ENCODE results near the gene SORCS2.

DNA sequence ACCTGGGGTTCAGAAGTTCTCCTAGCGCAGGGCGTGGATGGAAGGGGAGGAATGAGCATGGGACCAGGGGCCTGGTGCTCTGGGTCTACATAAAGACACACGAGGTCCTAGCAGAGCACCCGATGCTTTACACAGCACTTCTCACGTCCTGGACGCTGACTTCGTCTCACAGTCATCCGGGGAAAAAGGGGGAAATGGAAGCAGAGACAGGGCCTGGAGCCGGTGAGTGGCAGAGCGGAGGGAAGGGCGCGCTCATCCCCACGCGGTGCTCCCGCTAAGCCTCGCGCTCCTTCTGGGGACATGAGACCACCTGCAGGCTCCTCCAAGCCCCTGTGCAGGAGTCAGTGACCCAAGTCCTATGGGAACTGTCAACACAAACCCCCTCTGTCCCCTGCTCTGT lies 589.7 kb downstream of the SORCS2 start:
- TF ChIP-seq, protein P1, sequence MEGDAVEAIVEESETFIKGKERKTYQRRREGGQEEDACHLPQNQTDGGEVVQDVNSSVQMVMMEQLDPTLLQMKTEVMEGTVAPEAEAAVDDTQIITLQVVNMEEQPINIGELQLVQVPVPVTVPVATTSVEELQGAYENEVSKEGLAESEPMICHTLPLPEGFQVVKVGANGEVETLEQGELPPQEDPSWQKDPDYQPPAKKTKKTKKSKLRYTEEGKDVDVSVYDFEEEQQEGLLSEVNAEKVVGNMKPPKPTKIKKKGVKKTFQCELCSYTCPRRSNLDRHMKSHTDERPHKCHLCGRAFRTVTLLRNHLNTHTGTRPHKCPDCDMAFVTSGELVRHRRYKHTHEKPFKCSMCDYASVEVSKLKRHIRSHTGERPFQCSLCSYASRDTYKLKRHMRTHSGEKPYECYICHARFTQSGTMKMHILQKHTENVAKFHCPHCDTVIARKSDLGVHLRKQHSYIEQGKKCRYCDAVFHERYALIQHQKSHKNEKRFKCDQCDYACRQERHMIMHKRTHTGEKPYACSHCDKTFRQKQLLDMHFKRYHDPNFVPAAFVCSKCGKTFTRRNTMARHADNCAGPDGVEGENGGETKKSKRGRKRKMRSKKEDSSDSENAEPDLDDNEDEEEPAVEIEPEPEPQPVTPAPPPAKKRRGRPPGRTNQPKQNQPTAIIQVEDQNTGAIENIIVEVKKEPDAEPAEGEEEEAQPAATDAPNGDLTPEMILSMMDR (conservative IDR thresholded peaks at IDR 0.05; ENCODE audit: low read length), result no peak
- no peak for TF ChIP-seq EZH2phosphoT487 (IDR thresholded peaks at IDR 0.05; ENCODE audit: borderline replicate concordance, low read depth, low read length)

Measured in OCI-LY7 (cell line).